DLD1 (cell line): ENCODE results near the gene MRPL36.

Source experiments
- in situ Hi-C: cut with HindIII; loops from 2 replicates; pipeline ENCODE4 v1.10.0; 2017; ENCODE audit warnings: low sequenced_read_pairs

MRPL36 gene

DNA sequence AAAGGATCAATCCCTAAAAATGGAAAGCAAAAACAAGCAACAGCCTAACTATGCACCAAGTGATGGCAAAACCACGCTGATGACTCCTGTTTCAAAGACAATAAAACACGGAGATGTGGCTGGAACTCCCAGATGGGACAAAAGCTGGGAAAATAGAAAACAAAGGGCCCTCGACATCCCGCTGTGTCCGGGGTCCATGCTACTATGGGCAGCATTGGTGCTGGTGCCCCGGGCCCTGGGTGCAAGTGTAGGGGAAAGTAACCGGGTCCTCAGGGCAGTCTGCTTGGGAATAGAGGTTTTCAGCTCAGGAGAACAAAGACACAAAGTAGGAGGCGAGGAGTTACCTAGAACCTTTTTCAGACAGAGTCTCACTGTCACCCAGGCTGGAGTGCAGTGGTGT, 46.1 kb downstream of the MRPL36 start:
- in situ Hi-C loops: loop anchor here (25.0 kb wide), 1 partner anchor 234 kb away; no protein-coding TSS in a partner anchor

DNA sequence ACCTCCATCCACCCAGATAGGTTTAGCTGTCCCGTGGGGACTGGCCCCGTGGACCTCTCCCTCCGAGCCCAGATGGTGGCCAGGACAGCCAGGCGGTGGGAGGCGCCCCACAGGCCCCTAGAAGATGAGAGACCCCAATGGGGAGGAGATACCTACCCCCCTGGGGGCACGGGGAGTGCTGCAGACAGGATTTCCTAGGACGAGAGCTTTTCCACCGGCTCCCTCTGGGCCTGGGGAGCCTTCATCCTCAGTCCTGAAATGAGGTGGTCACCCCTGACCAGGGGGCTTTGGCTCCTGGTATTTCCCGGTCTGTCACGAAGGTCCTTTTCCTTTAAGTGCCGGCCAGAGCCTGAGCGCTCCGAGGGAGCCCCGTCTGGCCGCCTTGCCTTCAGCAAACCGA, 46.8 kb downstream of the MRPL36 start:
- in situ Hi-C loops: loop anchor here (25.0 kb wide), 1 partner anchor 234 kb away; no protein-coding TSS in a partner anchor

DNA sequence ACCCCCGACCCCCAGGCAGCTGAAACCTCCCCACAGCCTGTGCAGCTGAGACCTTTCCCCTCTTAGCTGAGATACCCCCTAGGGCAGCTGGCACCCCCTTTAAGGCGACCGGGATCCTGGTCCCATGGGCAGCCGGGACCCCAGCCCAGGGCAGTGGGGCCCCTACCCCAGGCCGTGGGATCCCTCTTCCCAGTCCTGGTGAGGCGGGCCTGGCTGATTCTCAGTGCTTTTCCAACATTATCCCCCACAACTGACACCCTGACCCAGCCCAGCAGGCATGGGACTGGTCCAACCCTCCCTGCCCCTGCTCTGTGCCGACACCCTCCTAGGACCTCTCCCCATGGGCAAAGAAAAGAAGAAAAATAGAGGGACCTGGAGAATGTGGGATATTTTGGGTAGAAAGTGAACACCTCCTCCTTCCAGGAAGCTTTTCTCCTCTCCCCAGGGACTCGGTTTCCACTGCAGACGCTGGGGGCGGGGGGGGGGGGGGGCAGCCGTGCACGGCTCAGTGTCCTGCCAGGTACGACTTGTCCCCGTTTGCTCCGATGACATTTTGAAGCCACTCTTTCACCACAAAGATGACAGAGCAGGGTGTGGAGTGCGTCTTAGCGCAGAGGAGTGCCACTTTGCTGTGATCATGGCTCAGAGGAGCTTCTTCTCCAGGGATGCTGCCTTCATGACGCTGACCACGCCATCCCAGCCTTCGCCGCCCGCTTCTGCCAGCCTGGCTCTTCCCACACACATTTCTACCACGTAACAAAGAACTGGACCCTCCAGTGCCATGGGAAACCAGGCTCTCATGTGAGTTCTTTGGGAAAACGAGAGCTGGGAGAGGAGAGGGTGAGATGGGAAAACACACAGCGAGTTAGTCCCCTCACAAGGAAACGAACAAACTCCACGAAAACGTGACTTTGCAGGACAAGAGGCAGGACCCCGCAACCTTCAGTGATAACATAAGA, 47.5 kb downstream of the MRPL36 start:
- in situ Hi-C loops: loop anchor here (25.0 kb wide), 1 partner anchor 235 kb away; no protein-coding TSS in a partner anchor

DNA sequence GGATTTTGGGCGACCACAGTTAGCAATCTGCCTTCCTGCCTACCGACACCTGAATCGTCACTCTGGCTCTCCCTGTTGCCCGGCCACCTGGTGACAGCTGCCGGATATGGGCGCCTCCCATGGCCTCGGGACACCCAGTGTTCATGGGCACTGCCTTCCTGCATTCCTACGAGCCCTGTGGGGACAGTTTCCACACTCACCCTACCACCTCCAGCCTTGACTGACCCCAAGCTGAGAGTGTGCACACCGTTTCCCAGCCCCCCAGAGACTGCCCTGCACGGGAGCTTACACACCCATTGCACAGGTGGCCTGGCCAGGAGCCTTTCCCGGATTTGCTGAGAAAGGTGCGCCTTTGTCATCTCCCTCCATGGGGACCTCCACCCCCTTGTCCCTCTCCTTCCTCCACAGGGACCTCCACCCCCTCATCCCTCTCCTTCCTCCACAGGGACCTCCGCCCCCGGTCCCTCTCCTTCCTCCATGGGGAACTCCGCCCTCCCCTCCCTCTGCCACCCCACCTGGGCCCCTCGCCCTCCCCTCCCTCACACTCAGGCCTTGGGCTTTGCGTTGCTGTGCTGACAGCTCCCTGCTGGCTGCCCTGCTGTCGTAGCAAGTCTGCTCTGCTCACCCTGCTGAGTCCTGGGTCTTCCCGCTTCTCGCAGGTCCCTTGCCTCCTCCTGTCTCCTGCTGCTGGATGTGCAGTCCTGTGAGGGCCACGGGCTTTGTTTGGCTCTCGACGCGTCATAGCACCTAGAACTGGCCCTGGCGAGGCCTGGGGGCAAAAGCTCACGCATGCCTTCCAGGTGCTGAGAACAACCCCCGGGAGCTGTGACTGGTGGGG, 48.4 kb downstream of the MRPL36 start:
- in situ Hi-C loops: loop anchor here (25.0 kb wide), 1 partner anchor 236 kb away; no protein-coding TSS in a partner anchor

DNA sequence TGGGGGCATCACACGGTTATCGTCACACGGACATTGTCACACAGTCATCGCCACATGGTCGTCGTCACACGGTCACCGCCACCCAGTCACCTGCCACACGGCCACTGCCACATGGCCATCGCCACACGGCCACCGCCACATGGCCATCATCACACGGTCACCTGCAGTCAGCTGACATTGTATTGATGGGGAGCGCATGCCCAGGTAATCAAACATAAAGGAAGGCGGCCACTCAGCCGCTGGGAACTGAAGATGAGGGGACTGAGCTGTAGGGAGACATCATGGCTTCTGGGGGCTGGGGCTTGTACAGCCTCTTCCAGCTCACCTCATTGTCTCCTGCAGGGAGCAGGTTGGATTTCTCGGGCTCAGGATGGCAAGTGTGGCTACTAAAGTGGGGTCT, 49.2 kb downstream of the MRPL36 start:
- in situ Hi-C loops: loop anchor here (25.0 kb wide), 1 partner anchor 237 kb away; no protein-coding TSS in a partner anchor

DNA sequence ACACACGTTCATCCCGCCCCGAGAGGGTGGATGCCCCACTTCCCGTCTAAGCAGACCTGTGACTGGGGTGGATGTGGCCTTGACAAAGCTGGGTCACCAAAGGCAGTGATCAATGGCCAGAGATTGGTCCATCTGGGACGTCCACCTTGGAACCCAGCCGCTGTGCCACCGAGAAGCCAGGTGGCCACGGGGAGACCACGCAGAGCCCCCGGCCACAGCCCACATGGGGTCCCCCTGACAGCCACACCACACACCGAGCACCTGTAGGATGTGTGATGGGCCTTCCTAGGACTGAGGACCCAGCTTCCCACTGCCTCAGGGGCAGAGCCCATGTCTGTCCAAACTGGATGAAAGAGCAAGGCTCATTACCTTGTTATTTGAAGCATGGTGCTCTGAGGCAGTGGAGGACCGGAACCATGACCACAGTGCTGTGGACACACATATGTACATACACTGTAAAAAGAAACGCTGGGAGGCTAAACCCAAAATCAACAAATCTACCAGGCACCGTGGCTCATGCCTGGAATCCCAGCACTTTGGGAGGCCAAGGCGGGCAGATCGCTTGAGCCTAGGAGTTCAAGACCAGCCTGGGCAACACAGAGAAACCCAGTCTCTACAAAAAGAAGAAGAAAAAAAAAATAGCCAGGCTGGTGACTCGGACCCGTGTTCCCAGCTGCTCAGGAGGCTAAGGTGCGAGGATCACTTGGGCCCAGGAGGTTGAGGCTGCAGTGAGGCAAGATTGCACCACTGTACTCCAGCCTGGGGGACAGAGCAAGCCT, 50.1 kb downstream of the MRPL36 start:
- in situ Hi-C loops: loop anchor here (25.0 kb wide), 1 partner anchor 238 kb away; no protein-coding TSS in a partner anchor

DNA sequence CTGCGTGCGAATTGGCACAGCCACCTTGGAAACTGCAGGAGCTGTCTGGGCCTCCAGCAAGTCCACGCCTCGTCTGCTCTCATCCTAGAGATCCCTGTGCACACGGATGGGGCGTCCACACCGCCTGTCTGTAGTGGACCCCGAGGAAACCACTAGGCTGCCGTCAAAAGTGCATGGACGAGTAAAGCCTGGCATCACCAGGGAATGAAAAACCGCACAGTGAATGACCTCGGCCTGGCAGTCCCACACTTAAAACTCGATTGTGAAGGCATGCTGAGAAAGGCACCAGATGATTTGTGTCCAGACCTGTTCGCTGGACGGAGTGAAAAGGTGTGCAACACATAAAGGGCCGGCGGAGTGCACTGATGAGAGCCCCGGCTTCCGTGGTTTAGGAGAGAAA, 50.8 kb downstream of the MRPL36 start:
- in situ Hi-C loops: no loop called here
